Stimulated activated CD8-positive, alpha-beta memory T cell treated with anti-CD3 and anti-CD28 coated beads, Interleukin-4, amount 100 ng/mL, for 1 hour (primary cell): ENCODE data around the gene LRRTM3.

Experiments used
- DNase-seq, 2 donors: peaks; one replicate each; pipeline ENCODE4 v3.0.0-alpha.2; 2020; ENCODE audit warnings: low read depth in 2 of 2, low spot score in 1 of 2

The LRRTM3 gene

GRCh38 chr10:66931949-66932343, 6.1 kb downstream of the LRRTM3 start:
- DNase-seq = no peak

GRCh38 chr10:66934711-66935110, 8.9 kb downstream of the LRRTM3 start:
- no peak for DNase-seq

- no peak for DNase-seq
Measured at GRCh38 chr10:66940965-66941364, 15.1 kb downstream of the LRRTM3 start.

GRCh38 chr10:66941491-66941890, 15.7 kb downstream of the LRRTM3 start:
- DNase-seq = no peak

- no peak for DNase-seq
Measured at GRCh38 chr10:66942407-66942806, 16.6 kb downstream of the LRRTM3 start.

GRCh38 chr10:66943590-66943989, 17.8 kb downstream of the LRRTM3 start:
- no peak for DNase-seq

GRCh38 chr10:66951896-66952295, 26.1 kb downstream of the LRRTM3 start:
- no peak for DNase-seq

GRCh38 chr10:66958466-66958865, 32.6 kb downstream of the LRRTM3 start:
- DNase-seq = no peak

GRCh38 chr10:66964946-66965345, 39.1 kb downstream of the LRRTM3 start:
- DNase-seq = no peak

- DNase-seq = no peak
Measured at GRCh38 chr10:66980246-66980815, 54.5 kb downstream of the LRRTM3 start.

GRCh38 chr10:66981361-66982052, 55.7 kb downstream of the LRRTM3 start:
- DNase-seq = no peak

GRCh38 chr10:66982053-66982420, 56.2 kb downstream of the LRRTM3 start:
- DNase-seq = no peak

- no peak for DNase-seq
Measured at GRCh38 chr10:66982792-66983474, 57.1 kb downstream of the LRRTM3 start.

GRCh38 chr10:66983475-66983818, 57.6 kb downstream of the LRRTM3 start:
- no peak for DNase-seq

GRCh38 chr10:66990143-66990830, 64.5 kb downstream of the LRRTM3 start:
- no peak for DNase-seq

- DNase-seq = no peak
Measured at GRCh38 chr10:66996996-66997395, 71.2 kb downstream of the LRRTM3 start.

GRCh38 chr10:66999762-67000545, 74.1 kb downstream of the LRRTM3 start:
- DNase-seq = no peak

GRCh38 chr10:67004690-67005089, 78.9 kb downstream of the LRRTM3 start:
- DNase-seq = no peak

GRCh38 chr10:67005981-67006380, 80.1 kb downstream of the LRRTM3 start:
- no peak for DNase-seq

- DNase-seq = no peak
Measured at GRCh38 chr10:67011480-67011879, 85.6 kb downstream of the LRRTM3 start.

- no peak for DNase-seq
Measured at GRCh38 chr10:67011981-67012380, 86.1 kb downstream of the LRRTM3 start.
